ENCODE data around the gene LPGAT1.

LPGAT1 gene

DNA sequence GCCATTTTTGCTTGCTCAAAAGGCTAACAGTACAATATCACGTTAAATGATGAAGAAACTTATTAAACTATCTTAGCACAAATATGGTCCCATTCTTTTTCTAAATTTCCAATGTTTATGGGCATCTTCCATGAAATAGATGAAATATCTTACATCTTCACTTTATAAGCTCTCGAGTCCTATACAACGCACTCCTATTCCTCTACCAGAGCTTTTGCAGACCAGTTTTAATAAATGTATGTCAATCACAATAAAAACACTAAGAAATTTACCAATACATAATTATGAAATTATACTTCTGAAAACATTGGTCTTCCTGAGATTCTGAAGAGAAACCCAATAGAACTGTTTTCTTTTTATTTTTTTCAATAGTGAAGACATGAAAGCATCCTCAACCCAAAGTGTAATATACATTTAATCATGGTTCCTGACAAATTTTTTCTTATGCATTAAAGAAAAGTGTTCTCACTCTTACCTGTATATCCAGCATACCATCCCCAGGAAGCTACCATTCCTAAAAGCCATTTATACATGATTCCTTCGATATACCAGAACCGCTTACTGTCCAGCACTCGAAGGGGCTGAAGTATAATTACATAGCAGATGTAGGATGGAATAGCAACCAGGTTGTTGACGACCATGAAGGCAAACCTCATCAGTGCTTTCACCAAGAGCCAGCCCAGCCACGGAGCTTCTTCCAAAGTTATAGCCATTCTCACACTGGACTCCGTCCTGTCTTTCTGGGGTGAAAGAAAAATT, 1.8 kb downstream of the LPGAT1 start:
- no peak for DNase-seq

DNA sequence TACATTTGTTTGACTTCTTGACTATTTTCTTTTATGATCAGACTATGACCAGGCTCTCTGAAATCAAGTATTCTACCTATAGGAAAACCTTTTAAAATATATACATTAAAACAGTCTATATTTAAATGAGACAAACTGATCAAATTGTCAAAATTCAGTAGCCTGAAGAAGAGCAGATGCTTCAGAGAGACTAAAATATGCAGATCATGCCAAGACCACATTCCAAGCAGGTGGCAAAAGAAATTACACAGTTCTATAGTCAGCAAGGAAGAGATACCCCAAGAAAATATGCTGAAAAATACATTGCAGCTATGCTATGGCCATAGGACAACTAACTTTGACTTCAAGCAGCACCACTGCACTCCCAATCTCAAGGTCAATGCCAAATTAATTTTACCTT, 3.5 kb downstream of the LPGAT1 start:
- no peak for DNase-seq

DNA sequence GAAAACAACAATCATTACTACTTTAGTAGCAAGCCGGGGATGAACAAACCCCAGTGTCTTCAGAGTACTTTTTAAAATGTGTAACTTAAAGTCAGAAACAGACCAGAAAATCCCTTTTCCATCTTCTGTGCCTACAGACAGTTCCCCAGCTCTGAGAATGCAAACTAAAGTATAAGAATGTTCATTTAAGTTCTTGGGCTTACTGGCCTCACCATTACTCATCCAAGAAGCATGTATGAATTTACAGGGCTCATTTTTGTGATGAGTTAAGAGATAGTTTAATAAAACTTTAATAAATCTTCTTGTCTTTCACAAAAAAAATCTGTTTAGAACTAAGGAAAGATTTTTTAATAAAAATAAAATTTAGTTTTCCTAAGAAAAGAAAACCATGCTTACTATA, 4.6 kb downstream of the LPGAT1 start:
- no peak for DNase-seq

GRCh38 chr1:211822677-211823407, 7.7 kb downstream of the LPGAT1 start:
- no peak for DNase-seq

GRCh38 chr1:211816586-211816985, 14.0 kb downstream of the LPGAT1 start:
- no peak for DNase-seq

GRCh38 chr1:211814313-211814712, 16.2 kb downstream of the LPGAT1 start:
- DNase-seq = no peak

DNA sequence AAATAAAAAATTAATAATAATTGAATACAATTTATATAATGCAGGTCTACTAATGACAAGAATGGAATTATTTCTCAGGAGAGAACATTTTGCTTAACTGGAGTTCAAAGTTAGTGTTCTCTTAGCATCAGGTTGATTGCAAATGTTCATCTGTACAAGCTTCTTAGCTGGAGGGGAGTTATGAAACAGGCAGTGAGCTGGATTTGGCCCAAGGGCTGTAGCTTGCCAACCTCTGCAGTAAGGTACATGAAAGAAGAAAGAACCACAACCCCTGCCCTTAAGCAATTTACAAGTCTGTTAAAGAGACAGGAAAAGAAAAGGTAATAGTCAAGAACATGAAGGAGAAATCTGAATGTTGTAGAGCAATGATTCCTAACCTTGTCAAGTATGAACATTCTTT, 17.0 kb downstream of the LPGAT1 start:
- DNase-seq = no peak

- DNase-seq = no peak
Observed at GRCh38 chr1:211812584-211812983, 18.0 kb downstream of the LPGAT1 start.

DNA sequence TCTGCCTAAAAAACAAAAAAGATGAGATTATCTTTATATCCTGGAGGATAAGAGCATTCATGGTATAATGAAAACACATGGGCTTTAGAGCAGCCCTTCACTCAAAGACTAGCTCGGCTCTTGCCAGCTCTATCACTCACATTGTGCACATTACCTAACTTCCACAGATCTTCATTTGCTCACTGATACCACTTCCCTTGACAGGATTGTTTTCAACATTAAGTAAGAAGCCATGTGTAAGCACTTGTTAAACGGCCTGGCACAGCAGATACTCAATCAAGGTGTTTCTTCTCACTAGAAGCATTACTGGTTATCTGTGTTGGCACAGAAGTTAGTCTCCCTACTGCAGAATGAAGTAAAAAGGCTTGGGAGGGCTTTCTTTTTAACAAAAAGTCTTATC, 18.7 kb downstream of the LPGAT1 start:
- no peak for DNase-seq

DNA sequence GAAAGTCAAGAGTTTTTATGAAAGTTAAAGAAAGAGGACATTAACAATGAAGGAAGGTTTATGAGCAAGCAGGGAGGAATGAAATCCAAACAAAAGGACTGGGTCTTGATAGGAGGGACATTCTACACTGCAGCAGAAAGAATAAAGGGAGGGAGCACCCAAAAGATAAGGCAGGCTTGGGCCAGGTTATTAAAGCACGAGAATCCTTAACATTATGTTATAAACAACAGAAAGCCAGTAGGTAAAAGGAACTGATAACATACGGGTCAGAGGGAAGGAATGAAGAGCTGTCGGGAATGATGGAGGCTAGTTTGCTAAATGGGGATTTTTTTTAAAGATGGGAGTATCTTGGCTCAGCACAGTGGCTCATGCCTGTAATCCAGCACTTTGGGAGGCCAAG, 19.4 kb downstream of the LPGAT1 start:
- no peak for DNase-seq

- no peak for DNase-seq
Observed at GRCh38 chr1:211808475-211808874, 22.1 kb downstream of the LPGAT1 start.

DNA sequence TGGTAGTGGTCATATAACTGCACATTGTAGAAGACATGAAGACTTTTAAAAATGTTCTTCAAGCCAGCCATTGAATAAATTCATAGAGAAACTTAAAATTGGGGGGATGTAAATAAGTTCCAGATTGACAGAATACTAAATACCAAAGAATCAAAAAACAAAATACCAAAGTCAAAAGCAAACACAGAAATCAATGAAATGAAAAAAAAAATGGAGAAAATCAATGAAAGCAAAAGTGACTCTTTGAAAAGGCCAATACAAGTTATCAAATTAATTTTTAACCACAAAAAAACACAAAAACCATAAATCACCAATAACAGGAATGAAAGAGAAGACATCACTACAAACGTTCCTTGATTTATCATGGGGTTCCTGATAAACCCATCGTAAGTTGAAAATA, 25.6 kb downstream of the LPGAT1 start:
- no peak for DNase-seq

GRCh38 chr1:211800925-211801607, 29.5 kb downstream of the LPGAT1 start:
- DNase-seq = no peak

DNA sequence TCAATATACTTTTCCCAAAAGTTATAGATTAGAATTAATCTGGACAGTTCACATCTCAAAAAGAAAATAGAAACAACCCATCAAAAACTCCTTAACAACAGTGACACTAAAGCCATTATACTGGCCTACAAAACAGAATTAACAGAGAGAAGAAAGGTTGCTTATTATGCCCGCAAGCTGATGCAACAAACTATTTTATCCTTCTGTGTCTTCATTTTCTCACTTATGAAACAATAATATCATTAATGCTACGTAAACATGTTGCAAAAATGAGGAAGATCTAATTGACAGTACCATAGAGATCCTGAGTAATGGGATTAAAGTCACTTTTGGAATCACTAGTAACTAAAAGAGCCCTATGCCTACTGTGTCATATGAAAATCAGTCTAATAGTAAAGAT, 32.6 kb downstream of the LPGAT1 start:
- DNase-seq = no peak

- no peak for DNase-seq
Observed at GRCh38 chr1:211791979-211792378, 38.6 kb downstream of the LPGAT1 start.

GRCh38 chr1:211789641-211790464, 40.7 kb downstream of the LPGAT1 start:
- DNase-seq = no peak

DNA sequence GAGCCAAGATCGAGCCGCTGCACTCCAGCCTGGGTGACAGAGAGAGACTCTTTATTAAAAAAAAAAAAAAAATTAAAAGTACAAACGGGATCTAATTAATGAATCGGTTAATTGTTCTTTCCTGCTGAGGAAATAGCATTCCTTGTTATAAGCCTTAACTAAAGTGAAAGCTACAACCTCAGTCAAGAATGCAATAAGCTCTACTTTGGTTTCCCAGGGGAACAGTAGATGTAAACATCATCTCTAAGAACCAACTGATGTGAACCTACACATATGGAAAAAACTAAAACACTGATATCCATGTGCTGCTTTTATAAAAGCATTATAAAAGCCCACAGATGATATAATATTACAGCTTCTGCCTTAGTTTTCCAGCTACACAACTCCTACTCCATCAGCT, 41.9 kb downstream of the LPGAT1 start:
- DNase-seq = no peak

DNA sequence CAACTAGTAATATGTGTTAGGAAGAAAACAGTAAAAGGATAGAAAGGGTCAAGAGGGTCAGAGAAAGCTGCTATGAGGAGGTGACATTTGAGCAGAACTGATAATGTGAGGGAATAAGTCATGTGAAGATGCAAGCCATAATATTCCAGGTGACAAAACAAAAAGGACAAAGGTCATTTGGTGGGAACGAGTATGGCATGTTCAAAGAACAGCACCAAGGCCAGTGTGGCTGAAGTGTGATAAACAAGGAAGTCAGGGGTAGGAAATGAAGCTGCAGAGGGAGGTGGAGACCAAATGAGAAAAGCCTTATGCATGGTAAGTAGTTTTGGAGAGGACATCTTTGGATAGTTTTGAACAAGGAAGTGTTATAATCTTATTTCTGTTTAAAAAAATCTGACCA, 46.7 kb downstream of the LPGAT1 start:
- no peak for DNase-seq

DNA sequence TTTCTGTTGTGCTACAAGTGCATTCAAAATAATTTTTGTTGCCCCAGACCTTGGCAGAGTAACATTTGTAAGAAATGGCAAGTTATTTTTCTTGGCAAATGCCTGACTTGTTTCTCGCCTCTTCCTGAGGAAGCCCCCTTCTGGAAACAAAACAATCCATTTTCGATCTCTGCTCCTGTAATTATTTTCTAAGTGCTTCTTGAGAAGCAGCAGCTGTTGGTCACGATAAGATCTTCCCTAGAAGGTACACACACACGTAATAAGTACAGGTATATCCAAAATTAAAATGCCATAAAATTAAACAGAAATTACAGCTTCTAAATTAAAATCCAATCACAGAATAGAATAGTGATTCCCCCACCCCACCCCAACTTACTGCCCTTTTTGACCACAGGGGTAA, 47.3 kb downstream of the LPGAT1 start:
- DNase-seq = no peak

DNA sequence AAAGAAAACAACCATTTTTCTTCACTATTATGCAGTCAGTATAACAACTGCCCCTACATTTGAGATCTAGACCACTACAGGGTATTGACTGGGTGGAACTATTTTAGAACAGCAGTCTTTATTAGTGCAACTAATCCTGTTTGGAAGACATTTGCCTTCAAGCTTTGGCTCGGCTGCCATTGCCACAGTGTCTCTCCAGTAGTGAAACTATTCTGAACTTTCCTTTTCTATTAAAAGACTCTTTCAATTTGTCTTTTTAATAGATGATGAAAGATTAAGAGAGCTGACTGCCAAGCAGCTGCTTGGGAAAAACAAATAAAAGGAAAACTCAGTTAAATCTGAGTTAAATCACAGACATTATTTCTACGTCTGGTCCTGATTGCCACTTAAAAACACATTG, 49.3 kb downstream of the LPGAT1 start:
- no peak for DNase-seq

DNA sequence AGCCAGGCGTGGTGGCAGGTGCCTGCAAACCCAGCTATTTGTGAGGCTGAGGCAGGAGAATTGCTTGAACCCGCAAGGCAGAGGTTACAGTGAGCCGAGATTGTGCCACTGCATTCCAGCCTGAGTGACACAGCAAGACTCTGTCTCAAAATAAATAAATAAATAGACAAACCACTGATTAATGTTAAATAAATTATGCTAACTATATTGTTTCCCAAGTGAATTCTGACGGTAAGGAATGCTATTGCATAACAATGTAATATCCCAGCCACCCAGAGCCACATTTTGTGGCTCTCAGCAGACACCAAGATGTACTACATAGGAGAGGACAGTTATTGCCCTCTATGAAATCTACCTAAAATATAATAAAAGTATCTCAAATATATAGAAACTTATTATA, 55.4 kb downstream of the LPGAT1 start:
- DNase-seq = no peak

DNA sequence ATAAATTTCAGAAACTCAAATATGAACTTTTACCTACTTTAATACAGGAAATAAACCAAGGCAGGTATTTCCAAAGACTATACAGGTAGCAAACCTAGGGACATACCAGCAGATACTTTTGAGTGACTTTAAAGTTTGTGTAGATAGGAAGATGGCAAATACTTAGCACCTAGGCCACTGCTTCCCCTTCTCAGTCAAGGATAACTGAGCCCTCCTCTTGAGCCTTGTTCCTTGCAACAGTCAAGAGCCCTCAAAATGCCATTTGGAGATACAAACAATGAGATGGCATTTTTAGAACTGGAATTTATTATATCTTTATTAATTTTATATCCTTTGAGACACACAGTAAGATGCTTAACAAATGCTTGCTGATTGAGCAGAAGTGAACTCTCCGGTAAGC, 65.9 kb downstream of the LPGAT1 start:
- no peak for DNase-seq

DNA sequence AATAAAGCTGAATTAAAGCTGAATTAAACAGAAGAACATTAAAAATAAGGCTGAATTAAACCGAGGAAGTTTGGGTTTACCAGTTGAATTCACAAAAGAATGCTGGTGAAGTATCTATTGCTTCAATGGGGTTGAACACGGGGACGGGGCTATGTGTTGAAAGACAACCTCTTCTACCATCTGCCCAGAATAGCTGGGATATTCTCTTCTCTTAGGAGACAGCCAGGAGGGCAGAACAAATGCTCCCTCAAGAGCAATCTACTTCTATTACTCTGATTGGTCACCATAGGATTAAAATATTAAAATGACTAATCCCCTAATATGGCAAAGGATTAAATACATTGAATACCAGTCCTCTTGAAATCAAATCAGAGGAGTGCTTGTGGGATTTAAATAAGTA, 68.4 kb downstream of the LPGAT1 start:
- no peak for DNase-seq
